VCaP (cell line): Measurements from ENCODE around the gene KLC1.

ENCODE experiments used
- H3K27ac ChIP-seq: fragments of 450-650 bp; 2 replicates; pipeline ENCODE4 v1.5.1; 2017
- CTCF ChIP-seq: fragments of 450-650 bp; conservative IDR thresholded peaks from 2 replicates; pipeline ENCODE4 v1.5.1; 2017; ENCODE audit warnings: mild to moderate bottlenecking, moderate library complexity

Gene KLC1

GRCh38 chr14:103731916-103732867 lies 103.2 kb downstream of the KLC1 start:
- peak overlapping the region; percentile 96 for H3K27ac ChIP-seq
- TF ChIP-seq CTCF = no peak

- TF ChIP-seq CTCF = no peak
- H3K27ac ChIP-seq = peak overlapping the region; percentile 96
These were observed 104.0 kb downstream of the KLC1 start for GRCh38 chr14:103732868-103733620.

- no peak for TF ChIP-seq CTCF
- peak overlapping the region; percentile 96 for H3K27ac ChIP-seq
These were observed 104.6 kb downstream of the KLC1 start for GRCh38 chr14:103733651-103734050.

- peak overlapping the region; percentile 96 for H3K27ac ChIP-seq
- no peak for TF ChIP-seq CTCF
These were observed 105.3 kb downstream of the KLC1 start for GRCh38 chr14:103734081-103734888.

GRCh38 chr14:103735022-103735421 lies 106.0 kb downstream of the KLC1 start:
- TF ChIP-seq CTCF = no peak
- peak overlapping the region; percentile 96 for H3K27ac ChIP-seq

GRCh38 chr14:103735439-103735814 lies 106.4 kb downstream of the KLC1 start:
- H3K27ac ChIP-seq = peak overlapping the region; percentile 96

More at GRCh38 chr14:103735439-103735814, 106.4 kb downstream of the KLC1 start:
- no peak for TF ChIP-seq CTCF
